Keratinocyte (primary cell): ENCODE data around the gene TBC1D20. TPM values are rescaled to one million over a fixed set of nuclear protein-coding genes. Genes with fewer than 3 reads are reported as not detected.

ENCODE experiments used
- DNase-seq: peaks from one replicate; pipeline ENCODE4 v3.0.0-alpha.2; 2011; ENCODE audit warnings: low read depth, missing footprints, low spot score
- FAIRE-seq: peaks from 2 replicates; lab custom pipeline; 2011; peaks lifted over from hg19 to GRCh38; lab: Jason Lieb, UNC
- H2AFZ ChIP-seq: 2 replicates; pipeline ENCODE4 v1.6.0; 2012; ENCODE audit warnings: low read length, control low read depth, inconsistent platforms; ENCODE audit not compliant: control insufficient read depth
- H3K27ac ChIP-seq: 2 replicates; pipeline ENCODE4 v1.5.1; 2011; ENCODE audit warnings: low read length; ENCODE audit not compliant: control insufficient read depth, insufficient read depth
- H3K27me3 ChIP-seq: 3 replicates; pipeline ENCODE4 v1.6.0; 2011; ENCODE audit warnings: low read length; ENCODE audit not compliant: control insufficient read depth, insufficient read depth; ENCODE audit errors: extremely low read depth
- H3K36me3 ChIP-seq, 2 experiments: 2 replicates in 1 of 2; 3 replicates in 1 of 2; pipeline ENCODE4 v1.5.1; 2011; ENCODE audit warnings: low read length in 2 of 2, mild to moderate bottlenecking in 1 of 2; ENCODE audit not compliant: control insufficient read depth in 2 of 2, insufficient read depth in 2 of 2; ENCODE audit errors: extremely low read depth in 1 of 2
- H3K4me1 ChIP-seq: 3 replicates; pipeline ENCODE4 v1.5.1; 2011; ENCODE audit warnings: low read length; ENCODE audit not compliant: control insufficient read depth, insufficient read depth; ENCODE audit errors: extremely low read depth
- H3K4me2 ChIP-seq: 3 replicates; pipeline ENCODE4 v1.6.0; 2011; ENCODE audit warnings: low read depth, low read length; ENCODE audit not compliant: control insufficient read depth, insufficient read depth; ENCODE audit errors: extremely low read depth
- H3K4me3 ChIP-seq, 3 experiments: fragments of 200-600 bp in 1 of 3; sonication (generic) in 1 of 3; 2 replicates in 2 of 3; 3 replicates in 1 of 3; pipeline ENCODE4 v1.5.1; 2011 to 2016; ENCODE audit warnings: low read length in 3 of 3, mild to moderate bottlenecking in 3 of 3, control low read depth in 2 of 3, inconsistent platforms in 1 of 3, low read depth in 1 of 3, mixed read lengths in 1 of 3, mixed run types in 1 of 3, moderate library complexity in 1 of 3; ENCODE audit not compliant: control insufficient read depth in 2 of 3, insufficient read depth in 2 of 3; ENCODE audit errors: extremely low read depth in 1 of 3
- H3K79me2 ChIP-seq: 2 replicates; pipeline ENCODE4 v1.6.0; 2012; ENCODE audit warnings: low read length; ENCODE audit not compliant: control insufficient read depth, insufficient read depth
- H3K9ac ChIP-seq: 3 replicates; pipeline ENCODE4 v1.6.0; 2011; ENCODE audit warnings: low read length; ENCODE audit not compliant: control insufficient read depth, insufficient read depth; ENCODE audit errors: extremely low read depth
- H3K9me1 ChIP-seq: 3 replicates; pipeline ENCODE4 v1.6.0; 2011; ENCODE audit warnings: low read length; ENCODE audit not compliant: control insufficient read depth, insufficient read depth; ENCODE audit errors: extremely low read depth
- H3K9me3 ChIP-seq: 2 replicates; pipeline ENCODE4 v1.5.1; 2012; ENCODE audit warnings: low read depth, low read length; ENCODE audit not compliant: control insufficient read depth
- H4K20me1 ChIP-seq: 3 replicates; pipeline ENCODE4 v1.6.0; 2011; ENCODE audit warnings: low read length; ENCODE audit not compliant: control insufficient read depth, insufficient read depth; ENCODE audit errors: extremely low read depth
- EZH2 ChIP-seq: IDR thresholded peaks from one replicate; pipeline ENCODE4 v1.6.1; 2012; ENCODE audit warnings: inconsistent platforms, mild to moderate bottlenecking, low read length, moderate library complexity
- dilution Hi-C: fragments of 300-500 bp; cut with MboI; formaldehyde crosslinking; loops from one replicate; pipeline ENCODE4 v1.7.0; 2020; ENCODE audit warnings: low sequenced_read_pairs; ENCODE audit not compliant: extremely low pct_ligation_motif_present
- polyA plus RNA-seq, 5 experiments: library from polyadenylated mRNA; depleted of rRNA in 3 of 5; stranded (reverse) in 3 of 5; stranded (forward) in 1 of 5; unstranded in 1 of 5; fragments of >200 nt; gene quantifications; 1 replicate in 1 of 5; 2 replicates in 3 of 5; 3 replicates in 1 of 5; pipeline versions ENCODE4 v1.2.1 to v1.2.3, GENCODE V29; 2011 to 2012; ENCODE audit warnings: missing spikeins in 2 of 5, low read depth in 1 of 5, low replicate concordance in 1 of 5
- TF ChIP-seq, protein P1 (sequence below), 3 experiments: IDR thresholded peaks in 1 of 3; conservative IDR thresholded peaks in 1 of 3; optimal IDR thresholded peaks in 1 of 3; 2 replicates in 2 of 3; 3 replicates in 1 of 3; pipeline versions ENCODE3 to v1.5.1; 2011; ENCODE audit warnings: low read length in 3 of 3, mild to moderate bottlenecking in 3 of 3, moderate library complexity in 2 of 3, control low read depth in 1 of 3, inconsistent platforms in 1 of 3; ENCODE audit not compliant: insufficient read depth in 2 of 3; ENCODE audit errors: extremely low read depth in 1 of 3

Gene TBC1D20
- polyA plus RNA-seq, 1 donor (not counting 4 experiments of a cell fraction or from before 2014, with no cell fraction given), result 24.5 TPM

DNA sequence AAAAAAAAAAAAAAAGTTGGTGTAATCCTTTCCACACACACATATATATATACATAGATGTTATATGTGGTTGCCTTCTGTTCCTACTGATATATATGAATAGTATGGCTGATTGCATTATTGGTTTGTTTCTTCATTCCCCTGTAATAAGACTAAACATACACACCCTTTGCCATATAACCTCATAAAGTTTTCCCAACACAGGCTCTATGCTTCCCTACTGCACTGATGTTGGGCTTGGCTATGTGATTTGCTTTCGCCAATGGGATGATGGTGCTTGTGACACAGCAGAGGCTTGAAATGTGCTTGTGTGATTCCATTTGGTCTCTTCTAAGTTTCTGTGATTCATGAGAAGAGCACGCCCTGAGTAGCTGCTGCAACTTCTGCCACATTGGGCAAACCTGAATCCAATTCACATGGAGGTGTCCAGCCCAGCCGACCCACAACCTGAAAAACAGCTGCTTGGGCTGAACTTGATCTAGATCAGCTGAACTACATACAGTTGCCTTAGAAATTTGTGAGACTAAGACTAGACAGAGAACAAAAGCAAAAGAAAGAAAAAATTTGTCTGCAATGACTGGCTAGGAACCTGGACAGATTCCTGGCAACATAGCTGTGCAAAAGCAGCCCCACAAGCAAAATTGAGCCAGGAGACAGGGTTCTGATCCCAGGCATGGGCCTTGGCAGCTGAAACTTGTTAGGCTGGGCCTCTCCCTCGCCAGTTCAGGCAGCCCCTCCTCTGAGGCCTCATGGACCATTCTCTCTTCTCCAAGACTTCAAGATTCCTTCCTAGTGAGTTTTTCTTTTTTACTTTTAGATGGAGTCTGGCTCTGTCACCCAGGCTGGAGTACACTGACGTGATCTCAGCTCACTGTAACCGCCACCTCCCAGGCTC, 13.4 kb upstream of the TBC1D20 start:
- no peaks in the 10 kb centered on the region for H3K9me3 ChIP-seq
- no peaks in the 10 kb centered on the region for H3K27me3 ChIP-seq
- H3K4me3 ChIP-seq, result no peak overlapping the region
- H3K4me2 ChIP-seq, result no peak overlapping the region
- H2AFZ ChIP-seq, result no peak overlapping the region
- no peaks in the 10 kb centered on the region for H4K20me1 ChIP-seq
- FAIRE-seq (no peak), DNase-seq (no peak)
- dilution Hi-C loops, result no loop called here
- TF ChIP-seq, protein P1, sequence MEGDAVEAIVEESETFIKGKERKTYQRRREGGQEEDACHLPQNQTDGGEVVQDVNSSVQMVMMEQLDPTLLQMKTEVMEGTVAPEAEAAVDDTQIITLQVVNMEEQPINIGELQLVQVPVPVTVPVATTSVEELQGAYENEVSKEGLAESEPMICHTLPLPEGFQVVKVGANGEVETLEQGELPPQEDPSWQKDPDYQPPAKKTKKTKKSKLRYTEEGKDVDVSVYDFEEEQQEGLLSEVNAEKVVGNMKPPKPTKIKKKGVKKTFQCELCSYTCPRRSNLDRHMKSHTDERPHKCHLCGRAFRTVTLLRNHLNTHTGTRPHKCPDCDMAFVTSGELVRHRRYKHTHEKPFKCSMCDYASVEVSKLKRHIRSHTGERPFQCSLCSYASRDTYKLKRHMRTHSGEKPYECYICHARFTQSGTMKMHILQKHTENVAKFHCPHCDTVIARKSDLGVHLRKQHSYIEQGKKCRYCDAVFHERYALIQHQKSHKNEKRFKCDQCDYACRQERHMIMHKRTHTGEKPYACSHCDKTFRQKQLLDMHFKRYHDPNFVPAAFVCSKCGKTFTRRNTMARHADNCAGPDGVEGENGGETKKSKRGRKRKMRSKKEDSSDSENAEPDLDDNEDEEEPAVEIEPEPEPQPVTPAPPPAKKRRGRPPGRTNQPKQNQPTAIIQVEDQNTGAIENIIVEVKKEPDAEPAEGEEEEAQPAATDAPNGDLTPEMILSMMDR (optimal IDR thresholded peaks at IDR 0.05 in 1 of 3, IDR thresholded peaks at IDR 0.05 in 1 of 3, conservative IDR thresholded peaks at IDR 0.05 in 1 of 3; ENCODE audit: extremely low read depth in 1 of 3, insufficient read depth in 2 of 3, low read length in 3 of 3), result no peak
- TF ChIP-seq EZH2, result no peak
- H3K9ac ChIP-seq, result no peak overlapping the region
- no peaks in the 10 kb centered on the region for H3K79me2 ChIP-seq
- peaks cover 9 to 21% of the 10 kb centered on the region in 2 experiments for H3K36me3 ChIP-seq
- no peaks in the 10 kb centered on the region for H3K9me1 ChIP-seq
- no peaks in the 10 kb centered on the region for H3K4me1 ChIP-seq
- H3K27ac ChIP-seq, result no peak overlapping the region

- no peaks in the 10 kb centered on the region for H3K4me1 ChIP-seq
- H3K9me3 ChIP-seq, result no peaks in the 10 kb centered on the region
- dilution Hi-C loops, result no loop called here
- no peak overlapping the region for H3K4me2 ChIP-seq
- H3K27ac ChIP-seq, result no peak overlapping the region
- H3K27me3 ChIP-seq, result no peaks in the 10 kb centered on the region
- no peaks in the 10 kb centered on the region for H4K20me1 ChIP-seq
- no peak overlapping the region for H3K4me3 ChIP-seq
- H3K79me2 ChIP-seq, result no peaks in the 10 kb centered on the region
- no peaks in the 10 kb centered on the region for H3K9me1 ChIP-seq
- H3K36me3 ChIP-seq, result peaks cover 8 to 21% of the 10 kb centered on the region in 2 experiments
- FAIRE-seq (no peak), DNase-seq (no peak)
- no peak overlapping the region for H2AFZ ChIP-seq
- H3K9ac ChIP-seq, result no peak overlapping the region
- TF ChIP-seq, protein P1 (optimal IDR thresholded peaks at IDR 0.05 in 1 of 3, IDR thresholded peaks at IDR 0.05 in 1 of 3, conservative IDR thresholded peaks at IDR 0.05 in 1 of 3; ENCODE audit: extremely low read depth in 1 of 3, insufficient read depth in 2 of 3, low read length in 3 of 3), result no peak
- TF ChIP-seq EZH2, result no peak
Observed at GRCh38 chr20:474581-474980, 12.2 kb upstream of the TBC1D20 start.
